Transverse colon (tissue), 4 donors: ENCODE data around the gene CPA3. TPM values are rescaled to one million over a fixed set of nuclear protein-coding genes. Genes with fewer than 3 reads are reported as not detected.

Experiments
- DNase-seq: peaks from one replicate; pipeline ENCODE4 v3.0.0-alpha.2; 2019
- H3K27ac ChIP-seq, 4 donors: fragments of 200-600 bp; sonication (generic); 2 replicates each; pipeline ENCODE4 v1.5.1; 2016 to 2018; ENCODE audit warnings: inconsistent platforms in 4 of 4
- H3K27me3 ChIP-seq: fragments of 200-600 bp; sonication (generic); 2 replicates; pipeline ENCODE4 v1.5.1; 2017; ENCODE audit warnings: inconsistent platforms
- H3K36me3 ChIP-seq, 4 donors: fragments of 200-600 bp; sonication (generic); 2 replicates each; pipeline ENCODE4 v1.5.1; 2017 to 2019; ENCODE audit warnings: inconsistent platforms in 4 of 4
- H3K4me1 ChIP-seq, 4 donors: fragments of 200-600 bp; sonication (generic); 2 replicates each; pipeline ENCODE4 v1.5.1; 2017 to 2020; ENCODE audit warnings: inconsistent platforms in 4 of 4
- H3K4me3 ChIP-seq, 4 donors: fragments of 200-600 bp; sonication (generic); 1 replicate in 1 of 4; 2 replicates in 3 of 4; pipeline versions ENCODE4 v1.5.1 to v1.6.1; 2017 to 2019; ENCODE audit warnings: inconsistent platforms in 4 of 4
- H3K9me3 ChIP-seq, 2 donors: fragments of 200-600 bp; sonication (generic); 2 replicates each; pipeline ENCODE4 v1.5.1; 2017 to 2019; ENCODE audit warnings: inconsistent platforms in 2 of 2
- CTCF ChIP-seq, 5 experiments: fragments of 200-600 bp in 3 of 5; fragments of 450-650 bp in 2 of 5; sonication (generic) in 3 of 5; IDR thresholded peaks; 1 replicate in 2 of 5; 2 replicates in 3 of 5; pipeline ENCODE4 v1.5.1; 2016 to 2017; ENCODE audit warnings: antibody characterized with exemption in 5 of 5, inconsistent platforms in 3 of 5, mild to moderate bottlenecking in 2 of 5, moderate library complexity in 1 of 5
- EP300 ChIP-seq: sonication (generic); formaldehyde crosslinking; IDR thresholded peaks from one replicate; pipeline ENCODE4 v1.6.1; 2017; ENCODE audit warnings: antibody characterized with exemption, low read depth
- POLR2A ChIP-seq: fragments of 450-650 bp; IDR thresholded peaks from one replicate; pipeline ENCODE4 v1.6.1; 2016; ENCODE audit warnings: antibody characterized with exemption, mild to moderate bottlenecking, moderate library complexity
- POLR2AphosphoS5 ChIP-seq, 3 donors: sonication (generic); formaldehyde crosslinking; IDR thresholded peaks; one replicate each; pipeline ENCODE4 v1.6.1; 2016; ENCODE audit warnings: antibody characterized with exemption in 3 of 3
- WGBS, 2 donors: methylation state at CpG; one replicate each; pipeline ENCODE4 v1.1.5; 2018; ENCODE audit warnings: low coverage in 1 of 2; 5-methylcytosine and 5-hydroxymethylcytosine counted together
- in situ Hi-C, 4 donors: fragments of 200-750 bp; cut with MboI; loops; one replicate each; pipeline versions ENCODE4 v1.15.0 to v1.15.1; 2017; ENCODE audit warnings: low sequenced_read_pairs in 3 of 4, low pct_ligation_motif_present in 1 of 4, low pct_unique_long_range_greater_than_20kb in 1 of 4
- intact Hi-C: fragments of 100-400 bp; cut with DNase I; formaldehyde crosslinking; loops from one replicate; pipeline ENCODE4 v1.15.1; 2023; ENCODE audit warnings: low total_unique reads
- total RNA-seq, 4 donors: library from RNA; depleted of rRNA; stranded (reverse); fragments of >200 nt; gene quantifications; one replicate each; pipeline ENCODE4 v1.1.0, GENCODE V29; 2016

Gene CPA3
- total RNA-seq, 4 donors from 2014 or later, result 0.80 to 5.6 (median 4.3) TPM

- intact Hi-C loops, result no loop called here
- H3K4me1 ChIP-seq, result no peaks in the 10 kb centered on the region
- no peak overlapping the region for H3K27ac ChIP-seq
- WGBS, 2 donors, result 43 to 56% methylated on average over 3 of the region's 3 CpGs
- no peaks in the 10 kb centered on the region for H3K9me3 ChIP-seq
- H3K27me3 ChIP-seq, result no peaks in the 10 kb centered on the region
- TF ChIP-seq EP300, result no peak
- no peak for TF ChIP-seq POLR2AphosphoS5 (IDR thresholded peaks at IDR 0.05)
- no peak for TF ChIP-seq CTCF (IDR thresholded peaks at IDR 0.05)
- TF ChIP-seq POLR2A, result no peak
- in situ Hi-C loops, result no loop called here
- DNase-seq, result no peak
- no peaks in the 10 kb centered on the region for H3K36me3 ChIP-seq
- no peak overlapping the region for H3K4me3 ChIP-seq
Measured at GRCh38 chr3:148924562-148924961, 59.5 kb downstream of the CPA3 start.

- Histone ChIP-seq H3K4me1 (no peaks in the 10 kb centered on the region), H3K27me3 (no peaks in the 10 kb centered on the region), H3K36me3 (no peaks in the 10 kb centered on the region), H3K27ac (no peak overlapping the region), H3K9me3 (no peaks in the 10 kb centered on the region), H3K4me3 (no peak overlapping the region)
- intact Hi-C loops, result no loop called here
- TF ChIP-seq POLR2A, result no peak
- TF ChIP-seq POLR2AphosphoS5 (IDR thresholded peaks at IDR 0.05), result no peak
- TF ChIP-seq EP300, result no peak
- 77 to 82% methylated on average over 5 of the region's 5 CpGs for WGBS, 2 donors
- in situ Hi-C loops, result loop anchor here in 3 of 4 donors (25.0 kb wide), 1 partner anchor 539 kb away; no protein-coding TSS in a partner anchor
- DNase-seq, result no peak
Measured at GRCh38 chr3:148925845-148926244, 60.7 kb downstream of the CPA3 start.

GRCh38 chr3:148930752-148931151, 65.7 kb downstream of the CPA3 start:
- Histone ChIP-seq H3K4me1 (no peaks in the 10 kb centered on the region), H3K27ac (no peak overlapping the region), H3K4me3 (no peak overlapping the region), H3K27me3 (no peaks in the 10 kb centered on the region), H3K36me3 (no peaks in the 10 kb centered on the region), H3K9me3 (no peaks in the 10 kb centered on the region)
- DNase-seq, result no peak
- TF ChIP-seq POLR2AphosphoS5 (IDR thresholded peaks at IDR 0.05) (no peak), EP300 (no peak), CTCF (IDR thresholded peaks at IDR 0.05) (no peak), POLR2A (no peak)
- WGBS, 2 donors, result 60 to 64% methylated on average over 3 of the region's 3 CpGs
- in situ Hi-C loops (loop anchor here in 3 of 4 donors (25.0 kb wide), 1 partner anchor 543 kb away; no protein-coding TSS in a partner anchor), intact Hi-C loops (loop anchor here (10.0 kb wide), 1 partner anchor 196 kb away; no protein-coding TSS in a partner anchor)

DNA sequence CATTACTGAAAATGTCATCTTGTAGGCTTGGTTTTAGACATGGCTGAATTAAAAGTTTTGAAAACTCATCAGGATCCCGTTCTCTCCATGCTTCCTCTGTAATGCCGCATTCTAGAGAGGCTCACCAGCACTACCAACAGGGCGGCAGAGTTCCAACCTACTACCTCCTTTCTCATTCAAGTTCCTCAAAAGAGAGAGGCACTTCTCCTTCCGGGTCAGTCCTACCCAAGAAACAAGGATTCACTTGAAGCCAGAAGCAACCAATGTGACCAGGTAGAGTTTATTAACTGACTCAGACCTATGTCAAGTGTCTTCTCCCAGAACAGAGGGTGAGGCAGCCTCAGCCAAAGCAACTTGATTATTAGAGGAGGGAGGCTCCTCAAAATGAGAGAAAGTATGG, 66.5 kb downstream of the CPA3 start:
- 95 to 97% methylated on average over 4 of the region's 4 CpGs for WGBS, 2 donors

More for the DNA sequence above, 66.5 kb downstream of the CPA3 start:
- intact Hi-C loops (loop anchor here (10.0 kb wide), 1 partner anchor 197 kb away; no protein-coding TSS in a partner anchor), in situ Hi-C loops (loop anchor here in 3 of 4 donors (25.0 kb wide), 1 partner anchor 544 kb away; no protein-coding TSS in a partner anchor)
- Histone ChIP-seq H3K4me3 (no peak overlapping the region), H3K36me3 (no peaks in the 10 kb centered on the region), H3K4me1 (no peaks in the 10 kb centered on the region), H3K9me3 (no peaks in the 10 kb centered on the region), H3K27ac (no peak overlapping the region), H3K27me3 (peaks cover 1% of the 10 kb centered on the region)
- no peak for DNase-seq
- TF ChIP-seq POLR2AphosphoS5 (IDR thresholded peaks at IDR 0.05) (no peak), EP300 (no peak), CTCF (IDR thresholded peaks at IDR 0.05) (no peak), POLR2A (no peak)
